Activated CD4-positive, alpha-beta T cell treated with anti-CD3 and anti-CD28 coated beads, Interleukin-2, amount 50 U/mL, for 24 hours (primary cell): ENCODE results near the gene FBXW8.

ENCODE experiments used
- DNase-seq, 2 donors: peaks; one replicate each; pipeline ENCODE4 v3.0.0-alpha.2; 2020; ENCODE audit warnings: low read depth in 1 of 2, low spot score in 1 of 2

The FBXW8 gene, protein sequence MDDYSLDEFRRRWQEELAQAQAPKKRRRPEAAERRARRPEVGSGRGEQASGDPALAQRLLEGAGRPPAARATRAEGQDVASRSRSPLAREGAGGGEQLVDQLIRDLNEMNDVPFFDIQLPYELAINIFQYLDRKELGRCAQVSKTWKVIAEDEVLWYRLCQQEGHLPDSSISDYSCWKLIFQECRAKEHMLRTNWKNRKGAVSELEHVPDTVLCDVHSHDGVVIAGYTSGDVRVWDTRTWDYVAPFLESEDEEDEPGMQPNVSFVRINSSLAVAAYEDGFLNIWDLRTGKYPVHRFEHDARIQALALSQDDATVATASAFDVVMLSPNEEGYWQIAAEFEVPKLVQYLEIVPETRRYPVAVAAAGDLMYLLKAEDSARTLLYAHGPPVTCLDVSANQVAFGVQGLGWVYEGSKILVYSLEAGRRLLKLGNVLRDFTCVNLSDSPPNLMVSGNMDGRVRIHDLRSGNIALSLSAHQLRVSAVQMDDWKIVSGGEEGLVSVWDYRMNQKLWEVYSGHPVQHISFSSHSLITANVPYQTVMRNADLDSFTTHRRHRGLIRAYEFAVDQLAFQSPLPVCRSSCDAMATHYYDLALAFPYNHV

DNA sequence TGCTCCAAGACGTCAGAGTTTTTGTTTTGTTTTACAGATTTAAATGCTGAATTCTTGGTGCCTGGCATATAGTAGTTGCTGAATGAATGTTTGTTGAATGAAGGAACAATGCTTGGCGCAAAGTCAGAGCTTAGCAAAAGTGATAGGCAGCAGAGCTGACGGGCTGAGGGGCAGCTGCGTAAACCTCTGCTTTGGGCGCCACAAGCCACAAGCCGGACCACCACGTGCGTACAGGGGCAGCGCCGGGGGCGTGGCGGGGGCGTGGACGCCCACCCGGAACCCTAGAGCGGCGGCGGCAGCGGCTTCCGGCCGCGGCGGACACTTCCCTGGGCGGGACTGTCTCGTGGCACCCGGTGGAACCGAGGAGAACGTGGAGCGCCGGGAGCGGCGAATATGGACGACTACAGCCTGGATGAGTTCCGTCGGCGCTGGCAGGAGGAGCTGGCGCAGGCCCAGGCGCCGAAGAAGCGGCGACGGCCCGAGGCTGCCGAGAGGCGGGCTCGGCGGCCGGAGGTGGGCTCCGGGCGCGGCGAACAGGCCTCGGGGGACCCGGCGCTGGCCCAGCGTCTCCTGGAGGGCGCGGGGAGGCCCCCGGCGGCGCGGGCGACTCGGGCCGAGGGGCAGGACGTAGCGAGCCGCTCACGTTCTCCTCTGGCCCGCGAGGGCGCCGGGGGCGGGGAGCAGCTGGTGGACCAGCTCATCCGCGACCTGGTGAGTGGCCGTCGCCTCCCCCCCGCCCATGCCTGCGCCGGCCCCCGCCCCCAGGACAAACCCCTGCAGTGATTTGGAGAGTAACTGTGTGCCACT, at the start of gene FBXW8:
Gene FBXW8, plus strand, starts transcription at position 306 of the 807 bp plus-strand sequence. Its CDS starts 88 bp downstream, at position 394.
- peak; percentile 30 to 53 for DNase-seq

DNA sequence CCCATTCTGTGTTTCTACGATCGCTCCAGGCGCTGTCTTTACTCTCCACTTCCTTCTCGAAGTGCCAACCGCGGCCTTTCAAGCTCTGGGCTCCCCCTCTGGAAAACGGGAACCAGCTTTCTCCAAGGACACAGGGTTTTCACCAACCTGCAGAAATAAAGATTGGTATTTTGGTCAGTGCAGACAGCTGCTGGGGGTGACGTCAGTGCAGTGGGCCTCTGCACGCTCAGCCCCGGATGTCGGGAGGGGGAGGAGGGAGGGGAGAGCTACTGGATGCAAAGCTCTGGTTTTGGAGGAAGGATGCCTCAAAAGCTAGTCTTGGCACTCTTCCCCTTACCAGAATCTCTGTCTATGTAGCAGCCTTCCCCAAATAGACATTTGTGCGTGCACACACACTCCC, 49.4 kb upstream of the FBXW8 start:
- no peak for DNase-seq

DNA sequence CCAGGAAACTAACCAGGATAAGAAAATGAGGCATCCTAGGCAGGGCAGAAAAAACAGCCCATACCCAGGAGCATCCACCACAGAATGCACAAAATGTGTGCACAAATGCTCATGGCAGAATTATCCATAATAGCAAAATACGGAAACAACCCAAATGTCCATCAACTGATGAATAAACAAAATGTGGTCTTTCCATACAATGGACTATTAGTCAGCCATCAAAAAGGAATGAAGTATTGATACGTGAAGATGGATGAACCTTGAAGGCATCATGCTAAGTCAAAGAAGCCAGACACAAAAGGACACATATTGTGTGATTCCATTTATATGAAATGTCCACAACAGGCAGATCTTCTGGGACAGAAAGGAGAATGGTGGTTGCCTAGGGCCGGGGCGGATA, 48.6 kb upstream of the FBXW8 start:
- no peak for DNase-seq

DNA sequence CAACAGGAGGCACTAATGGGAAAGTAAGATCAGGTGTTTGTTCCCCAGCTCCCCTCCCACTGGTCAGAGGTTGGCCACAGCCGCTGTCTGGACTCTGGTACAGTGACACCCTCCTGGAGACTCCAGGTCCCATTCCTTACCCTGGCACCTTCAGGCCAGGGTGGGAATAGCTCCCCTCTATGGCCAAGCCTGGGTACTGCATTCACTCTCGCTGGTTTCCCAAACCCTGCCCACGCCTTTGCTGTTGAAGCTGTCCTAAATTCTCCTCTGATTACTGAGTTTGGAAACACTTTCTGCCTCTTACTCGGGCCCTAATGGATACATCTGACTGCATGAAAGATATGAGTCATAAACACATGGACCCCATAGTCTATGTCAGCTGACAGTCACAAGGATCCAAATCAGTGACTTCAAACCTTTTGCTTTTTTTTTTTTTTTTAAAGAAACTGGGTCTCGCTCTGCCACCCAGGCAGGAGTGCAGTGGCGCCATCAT, 47.4 kb upstream of the FBXW8 start:
- no peak for DNase-seq

DNA sequence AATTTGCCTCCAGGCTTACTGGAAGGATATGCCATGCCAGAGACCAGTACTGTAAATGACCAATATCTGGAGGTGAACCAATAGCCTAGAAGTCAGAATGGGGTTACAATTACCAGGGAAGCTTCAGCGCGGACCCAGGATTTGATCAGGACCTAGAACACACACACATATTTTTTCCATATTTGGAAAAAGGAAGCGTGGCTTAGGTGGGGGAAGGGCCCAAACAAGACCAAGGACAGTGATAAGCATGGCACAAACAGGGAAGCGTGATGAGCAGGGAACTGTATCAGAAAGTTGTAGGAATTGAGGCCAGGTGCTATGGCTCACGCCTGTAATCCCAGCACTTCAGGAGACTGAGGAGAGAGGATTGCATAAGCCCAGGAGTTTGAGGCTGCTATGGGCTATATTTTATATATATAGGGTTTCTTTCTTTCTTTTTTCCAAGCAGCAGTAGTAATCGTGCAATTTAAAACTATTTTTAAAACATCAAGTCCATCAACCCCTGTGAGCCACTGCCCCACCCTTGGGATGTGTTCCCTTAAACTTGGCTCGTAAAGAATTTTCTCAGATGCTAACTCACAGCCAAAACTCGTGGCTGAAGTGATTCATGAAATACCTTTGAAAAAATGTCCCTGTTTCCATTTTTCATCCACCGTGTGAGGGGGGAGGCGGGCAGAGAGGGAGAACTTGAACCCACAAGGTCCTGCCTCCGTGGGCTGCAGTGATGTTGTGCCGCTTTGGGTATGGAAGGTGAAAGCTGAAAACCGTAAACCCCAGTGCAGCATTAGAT, 46.2 kb upstream of the FBXW8 start:
- no peak for DNase-seq

DNA sequence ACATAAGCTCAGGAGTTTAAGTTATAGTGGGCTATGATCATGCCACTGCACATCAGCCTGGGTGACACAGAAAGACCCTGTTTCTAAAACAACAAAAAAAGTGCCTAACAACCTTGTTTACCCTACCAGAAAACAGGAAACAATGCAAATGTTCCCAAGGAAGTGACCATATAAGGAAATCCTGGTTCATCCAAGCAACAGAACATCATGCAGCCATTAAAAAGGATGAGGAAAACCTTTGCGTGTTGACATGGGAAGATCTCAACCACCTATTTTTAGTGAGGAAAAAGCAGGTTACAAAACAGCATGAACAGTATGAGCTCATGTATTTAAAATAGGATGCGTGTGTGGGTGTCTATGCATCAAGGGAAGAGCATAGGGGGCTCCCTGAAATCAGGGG, 43.2 kb upstream of the FBXW8 start:
- DNase-seq = no peak

DNA sequence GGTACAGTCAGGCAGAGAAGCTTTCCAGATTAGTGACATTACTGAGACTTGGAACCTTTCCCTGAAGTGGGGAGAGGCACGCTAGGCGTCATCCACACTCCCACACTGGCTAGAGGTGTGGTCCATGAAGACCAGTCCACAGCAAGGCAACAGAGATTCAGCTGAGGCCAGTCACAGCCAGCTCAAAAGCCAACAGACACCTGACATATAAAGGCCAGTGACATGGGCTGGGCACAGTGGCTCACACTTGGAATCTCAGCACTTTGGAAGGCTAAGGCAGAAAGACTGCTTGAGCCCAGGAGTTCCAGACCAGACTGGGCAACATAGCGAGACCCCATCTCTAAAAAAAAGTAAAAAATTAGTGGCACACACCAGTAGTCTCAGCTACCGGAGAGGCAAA, 40.4 kb upstream of the FBXW8 start:
- no peak for DNase-seq

DNA sequence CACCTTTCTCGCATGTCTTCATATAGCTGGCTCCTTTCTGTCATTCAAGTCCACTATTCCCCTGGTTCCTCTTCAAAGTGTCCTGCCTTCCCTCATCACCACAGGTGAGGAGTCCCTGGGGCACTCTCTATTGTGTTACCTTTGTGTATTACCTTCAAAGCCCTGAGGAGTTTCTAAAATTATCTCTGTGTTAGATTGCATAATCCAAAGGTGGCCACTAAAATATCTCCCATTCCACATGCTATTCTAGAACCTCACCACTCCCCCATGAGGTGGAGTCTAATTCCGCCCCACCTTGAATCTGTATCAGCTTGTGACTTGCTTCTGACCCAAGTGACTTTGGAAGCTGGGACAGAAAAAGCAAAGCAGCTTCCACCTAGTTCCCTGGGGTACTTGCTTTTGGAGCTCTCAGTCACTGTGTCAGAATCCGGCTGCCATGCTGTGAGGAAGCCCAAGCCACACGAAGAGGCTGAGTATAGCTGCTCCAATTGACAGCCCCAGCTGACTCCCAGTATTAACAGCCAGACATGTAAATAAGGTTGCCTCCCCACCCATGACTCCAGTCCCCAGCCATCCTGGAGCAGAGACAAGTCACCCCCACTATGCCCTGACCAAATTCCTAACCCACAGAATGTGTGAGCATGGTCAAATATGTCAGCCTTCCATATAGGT, 36.3 kb upstream of the FBXW8 start:
- no peak for DNase-seq

DNA sequence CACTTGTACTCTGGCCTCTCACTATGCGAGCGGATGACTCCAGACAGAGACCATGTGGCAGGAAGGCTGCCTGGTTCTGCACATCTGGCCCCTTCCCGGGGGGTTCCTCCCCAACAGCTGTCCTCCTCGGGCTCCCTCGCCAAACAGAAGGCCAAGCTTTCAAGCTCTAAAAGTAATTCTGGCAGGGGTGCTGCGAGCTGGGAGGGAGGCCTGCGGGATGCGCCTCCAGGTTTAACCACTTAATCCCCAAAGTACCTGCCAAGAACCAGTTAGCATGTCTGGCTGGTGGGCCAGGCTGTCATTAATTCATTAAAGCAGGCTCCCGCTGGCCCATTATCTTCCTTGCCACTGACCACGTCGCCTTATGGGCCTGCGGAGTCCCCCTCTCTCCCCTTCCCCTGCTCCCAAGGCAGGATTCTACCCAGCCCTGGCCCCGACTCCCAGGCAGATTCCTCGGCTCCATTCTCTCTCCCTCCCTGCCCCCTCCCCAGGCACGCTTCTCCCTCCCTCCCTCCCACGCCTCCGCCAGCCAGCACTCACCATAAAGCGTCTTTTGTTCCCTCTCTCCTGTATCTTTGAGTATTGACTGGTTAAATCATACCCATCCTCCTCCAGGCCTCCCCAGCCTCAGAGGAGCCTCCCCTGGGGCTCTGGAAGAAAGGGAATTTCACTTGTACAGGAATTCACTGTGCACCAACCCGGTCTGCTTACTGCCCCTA, 34.4 kb upstream of the FBXW8 start:
- DNase-seq = no peak

DNA sequence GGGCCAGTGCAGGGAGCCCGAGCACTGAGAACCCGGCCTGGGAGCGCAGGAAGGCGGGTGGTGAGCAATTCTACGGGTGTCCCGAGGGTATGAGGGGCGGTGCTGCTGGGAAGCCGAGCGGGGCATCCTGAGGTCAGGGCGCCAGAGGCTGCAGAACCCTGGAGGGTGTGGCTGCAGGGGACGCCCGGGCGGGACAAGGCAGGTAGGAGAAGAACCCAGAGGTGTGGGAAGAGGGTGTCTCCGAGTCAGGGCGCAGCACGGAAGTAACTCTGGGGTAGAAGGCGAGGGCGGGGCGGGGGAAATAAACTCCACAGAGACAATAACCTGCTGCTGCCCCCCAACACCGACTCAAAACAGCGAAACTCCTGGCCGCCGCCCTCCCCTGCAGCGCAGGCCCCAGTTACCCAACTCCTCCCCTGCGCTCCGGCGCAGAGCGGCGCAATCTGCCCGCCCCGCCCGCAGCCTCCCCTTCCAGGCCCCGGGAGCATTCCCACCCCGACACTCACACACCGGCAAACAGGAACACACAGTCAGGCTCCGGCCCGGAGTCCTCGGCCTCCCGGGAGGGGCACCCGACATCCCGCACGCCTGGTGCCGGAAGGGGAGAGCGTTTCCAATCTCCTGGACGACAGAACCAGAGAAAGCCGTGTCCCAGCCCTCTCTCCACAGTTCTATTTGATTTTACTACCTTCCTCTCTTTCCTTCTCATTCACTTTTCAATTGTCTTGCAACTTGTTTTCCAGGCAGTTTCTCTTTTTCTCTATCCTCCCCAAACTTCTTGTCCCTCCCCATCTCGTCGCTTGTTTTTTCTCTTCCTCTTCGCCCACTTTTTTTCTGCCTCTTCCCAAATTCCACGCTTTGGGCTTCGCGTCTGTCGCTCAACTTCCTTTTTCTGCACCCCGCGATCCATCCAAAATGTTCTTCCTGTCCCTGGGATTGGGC, 31.9 kb upstream of the FBXW8 start:
- no peak for DNase-seq

DNA sequence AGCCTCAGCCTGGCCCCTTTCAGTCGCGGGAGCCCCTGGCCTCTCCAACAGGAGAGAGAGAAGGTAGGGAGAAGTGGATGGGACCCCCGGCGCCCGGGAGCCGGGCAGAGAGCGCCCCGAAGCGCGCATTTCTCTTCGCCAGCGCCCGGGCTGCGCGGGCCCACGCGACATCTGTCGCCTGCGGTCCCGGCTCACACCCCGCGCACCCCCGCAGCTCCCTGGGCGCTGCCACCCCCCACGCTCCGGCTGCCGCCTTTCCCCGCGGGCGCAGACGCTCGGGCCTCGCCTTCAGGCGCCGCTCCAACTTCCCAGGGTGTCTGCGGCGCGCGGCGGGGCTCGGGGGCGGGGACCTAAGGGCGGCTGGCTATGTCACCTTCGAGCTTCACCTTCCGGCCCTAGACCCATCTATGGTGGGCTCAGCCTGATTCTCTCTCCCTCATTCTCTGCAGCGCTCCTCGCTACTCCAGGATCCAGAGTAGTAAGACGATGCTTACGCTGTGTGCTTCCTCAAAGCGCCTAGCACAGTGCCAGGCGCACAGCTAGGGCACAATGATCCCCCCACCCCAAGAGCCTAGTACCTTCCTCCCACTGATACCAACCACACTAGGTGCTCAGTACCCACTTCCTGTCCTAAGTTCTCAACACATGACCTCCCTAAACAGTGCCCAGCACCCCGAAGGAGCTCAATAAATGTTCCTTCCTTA, 31.1 kb upstream of the FBXW8 start:
- no peak for DNase-seq

DNA sequence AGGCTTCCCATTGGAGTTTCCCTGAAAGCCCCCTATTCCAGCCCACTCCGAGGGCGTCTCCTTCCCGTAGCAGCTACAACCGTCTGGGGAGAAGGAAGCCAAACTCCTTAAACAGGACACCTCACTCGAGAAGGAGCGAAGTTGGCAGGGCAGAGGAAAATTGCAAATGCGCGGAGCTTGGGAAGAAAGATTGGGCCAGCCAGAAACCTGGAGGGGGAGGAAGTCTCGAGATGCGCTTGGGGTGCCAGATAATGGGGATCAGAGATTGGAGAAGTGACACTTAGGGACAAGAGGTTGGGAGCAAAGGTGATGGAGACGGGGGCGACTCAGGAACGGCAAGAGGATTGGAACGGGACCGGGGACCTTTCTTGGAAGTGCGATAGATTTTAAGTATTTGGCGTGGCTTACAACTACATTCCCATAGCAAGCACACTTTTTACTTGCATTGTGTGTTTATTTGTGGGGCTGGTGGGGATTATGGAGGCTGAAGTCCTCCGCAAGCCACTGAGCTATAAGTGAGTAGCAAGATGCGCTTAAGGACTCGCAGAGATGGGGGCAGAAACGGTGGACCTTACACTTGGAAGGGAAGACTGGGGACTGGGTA, 30.4 kb upstream of the FBXW8 start:
- DNase-seq = no peak

DNA sequence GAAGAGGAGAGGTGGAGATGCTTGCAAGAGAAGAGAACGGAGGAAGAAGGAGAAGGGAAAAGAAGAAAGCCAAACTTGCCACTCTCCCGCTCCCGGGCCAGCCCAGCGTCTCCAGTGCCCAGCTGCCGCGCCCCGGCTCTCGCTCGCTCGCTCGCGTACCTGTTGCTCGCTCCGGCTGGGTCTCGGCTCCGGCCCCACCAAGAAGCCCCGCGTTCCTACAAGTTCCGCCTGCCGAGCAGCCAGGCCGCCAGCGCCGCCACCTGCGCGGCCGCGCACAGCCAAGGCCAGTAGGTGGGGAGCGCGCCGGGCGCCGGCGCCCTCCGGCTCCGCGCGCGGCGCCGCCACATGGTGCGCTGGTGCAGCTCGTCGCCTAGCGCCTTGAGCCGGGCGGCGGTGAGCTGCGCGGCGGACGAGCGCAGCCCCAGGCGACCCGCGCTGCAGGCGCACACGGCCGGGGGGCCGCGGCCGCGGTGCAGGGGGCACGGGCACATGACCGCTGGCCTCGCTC, 29.9 kb upstream of the FBXW8 start:
- DNase-seq = no peak

DNA sequence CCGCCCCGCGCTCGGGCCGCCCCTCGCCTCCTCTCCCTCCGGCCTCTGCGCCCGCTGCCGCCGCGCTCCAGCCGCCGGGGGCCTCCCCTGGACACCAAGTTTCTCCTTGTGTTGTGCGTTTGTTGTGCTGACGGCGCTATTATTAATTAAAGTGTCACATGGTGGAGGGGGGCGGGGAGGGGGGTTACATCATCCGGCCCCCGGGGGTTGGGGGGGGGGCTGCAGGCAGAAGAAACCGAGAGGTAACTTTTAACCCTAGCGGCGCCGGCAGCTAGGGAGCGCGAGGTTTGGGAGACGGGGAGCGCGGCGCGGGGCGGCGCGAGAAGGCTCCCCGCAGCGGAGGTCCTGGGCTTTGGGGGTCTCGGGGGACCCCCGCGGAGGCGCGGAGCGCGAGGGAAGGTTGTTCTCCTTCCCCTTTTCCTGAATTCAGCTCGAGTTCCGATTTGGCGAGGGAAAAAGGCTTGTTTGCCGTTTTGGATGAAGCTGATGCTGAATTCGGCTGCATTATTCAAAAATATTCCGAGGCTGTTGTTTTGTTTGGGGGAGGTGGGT, 29.3 kb upstream of the FBXW8 start, which contains the start of gene HRK:
Gene HRK, minus strand, starts transcription at position 117 of the 552 bp plus-strand sequence. CDS start 134 bp downstream, outside the sequence.
- DNase-seq = no peak

DNA sequence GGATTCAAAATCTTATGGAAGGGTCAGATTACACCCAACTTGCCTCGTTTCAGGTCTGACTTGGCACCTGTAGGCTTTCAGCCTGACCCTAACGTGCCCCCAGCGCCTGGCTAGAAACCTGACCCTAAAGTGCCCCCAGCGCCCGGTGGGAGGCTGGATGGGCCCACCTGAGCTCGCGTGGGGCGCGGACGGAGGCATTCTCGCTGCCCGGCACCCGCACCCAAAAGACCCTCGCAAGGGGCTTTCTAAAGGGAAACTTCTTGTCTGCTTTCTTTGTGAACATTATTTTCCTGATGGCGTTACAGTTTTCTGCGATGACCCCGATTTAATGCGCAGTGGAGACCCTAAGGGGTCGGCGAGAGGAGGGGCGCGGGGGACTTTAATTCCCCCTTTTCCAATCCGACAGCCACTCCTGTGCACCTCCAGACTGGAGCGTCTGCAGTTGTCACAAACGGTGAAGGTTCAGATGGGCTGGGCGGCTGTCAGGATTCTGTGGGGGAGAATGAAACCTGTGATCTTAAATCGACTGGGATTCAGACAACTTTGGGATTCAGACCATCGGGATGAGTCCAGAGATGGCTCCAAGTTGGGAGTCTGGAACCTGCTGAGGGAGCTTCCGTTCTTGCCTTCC, 28.8 kb upstream of the FBXW8 start:
- no peak for DNase-seq

DNA sequence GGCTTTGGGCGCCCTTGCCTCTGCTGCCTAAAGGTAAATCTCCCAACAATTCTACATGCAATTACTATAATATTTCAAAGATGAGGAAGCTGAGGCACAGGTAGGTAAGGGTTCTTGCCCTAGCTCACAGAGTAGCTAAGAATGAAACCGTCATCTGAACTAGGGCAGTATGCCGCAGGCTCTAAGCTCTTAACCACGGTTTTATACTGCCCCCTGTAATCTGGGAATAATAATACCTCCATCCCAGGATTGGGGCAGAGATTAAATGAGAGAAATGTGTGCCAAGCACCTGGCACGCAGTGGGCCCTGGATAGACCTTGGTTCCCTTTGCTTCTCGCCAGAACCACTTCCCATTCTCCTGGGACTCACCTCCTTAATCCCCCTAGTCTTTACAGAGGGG, 28.0 kb upstream of the FBXW8 start:
- DNase-seq = no peak

DNA sequence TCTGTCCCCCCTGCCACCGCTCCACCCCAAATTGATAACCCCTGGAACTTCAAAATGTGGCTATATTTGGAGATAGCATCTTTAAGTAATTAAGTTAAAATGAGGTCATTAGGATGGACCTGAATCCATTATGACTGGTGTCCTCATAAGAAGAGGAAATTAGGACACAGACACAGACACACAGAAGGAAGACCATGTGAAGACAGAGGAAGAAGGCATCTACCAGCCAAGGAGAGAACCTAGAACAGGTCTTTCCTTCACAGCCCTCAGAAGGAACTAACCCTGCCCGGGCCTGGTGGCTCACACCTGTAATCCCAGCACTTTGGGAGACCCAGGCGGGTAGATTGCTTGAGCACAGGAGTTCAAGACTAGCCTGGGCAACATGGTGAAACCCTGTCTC, 25.9 kb upstream of the FBXW8 start:
- DNase-seq = no peak
